Colonic mucosa (tissue), 4 donors: ENCODE results near the gene LHX4. TPM values are rescaled to one million over a fixed set of nuclear protein-coding genes. Genes with fewer than 3 reads are reported as not detected.

Source experiments
- DNase-seq: peaks from one replicate; pipeline ENCODE4 v3.0.0-alpha.2; 2020
- H3K27ac ChIP-seq: fragments of 200-600 bp; one replicate; pipeline ENCODE4 v1.8.0; 2021
- H3K27me3 ChIP-seq: fragments of 200-600 bp; one replicate; pipeline ENCODE4 v1.8.0; 2021
- H3K36me3 ChIP-seq: fragments of 200-600 bp; one replicate; pipeline ENCODE4 v1.8.0; 2021
- H3K4me1 ChIP-seq: fragments of 200-600 bp; one replicate; pipeline ENCODE4 v1.8.0; 2021; ENCODE audit warnings: mild to moderate bottlenecking
- H3K4me3 ChIP-seq: fragments of 200-600 bp; one replicate; pipeline ENCODE4 v1.8.0; 2021
- H3K9ac ChIP-seq, 2 donors: one replicate each; pipeline ENCODE4 v1.7.0; 2013; ENCODE audit warnings: control low read depth in 2 of 2, low read depth in 2 of 2, low read length in 2 of 2
- H3K9me3 ChIP-seq: fragments of 200-600 bp; one replicate; pipeline ENCODE4 v1.8.0; 2021
- intact Hi-C: fragments of 100-400 bp; cut with DNase I; formaldehyde crosslinking; loops from one replicate; pipeline ENCODE4 v1.14.1; 2022
- total RNA-seq, 2 donors: library from RNA; stranded (reverse); fragmentation: NEBNext Ultra II Directional in 1 of 2; extraction: Animal tissue kit (Norgen Biotek cat#: 25700) in 1 of 2; gene quantifications; one replicate each; pipeline ENCODE4 v1.2.1, GENCODE V29; 2021
- TF ChIP-seq, protein P1 (sequence below): fragments of 200-600 bp; IDR thresholded peaks from one replicate; pipeline ENCODE4 v1.8.0; 2022; ENCODE audit warnings: antibody characterized with exemption, mild to moderate bottlenecking
- donor health status: healthy.
- donor health status: DM: no; HTN: no; CAD: no.
- donor health status: DM: no; HTN: no; CAD: no.

LHX4 gene
- total RNA-seq, 2 donors from 2014 or later, result 0.74 to 0.77 TPM

DNA sequence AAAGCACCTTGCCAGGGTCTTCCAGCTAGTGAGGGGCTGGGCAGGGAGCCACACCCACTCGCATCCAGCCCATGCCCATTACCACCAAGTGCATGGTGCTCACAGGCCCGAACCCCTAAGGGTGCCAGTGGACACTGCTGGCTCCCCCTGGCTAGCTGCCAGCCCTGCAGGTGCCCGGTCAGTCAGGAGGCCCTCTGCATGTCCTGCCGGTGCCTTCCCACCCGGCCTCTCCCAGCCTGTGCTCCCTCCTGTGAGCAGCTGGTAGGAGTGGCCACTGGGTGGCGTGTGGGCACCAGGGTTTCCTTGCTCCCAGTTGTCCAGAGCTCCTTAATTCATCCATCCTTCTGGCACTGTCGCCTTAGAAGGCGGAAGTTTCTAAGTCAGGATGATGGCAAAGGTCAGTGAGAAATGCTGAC lies 42.0 kb upstream of the LHX4 start:
- Histone ChIP-seq H3K4me3 (no peak overlapping the region), H3K27me3 (no peaks in the 10 kb centered on the region), H3K9ac (no peak overlapping the region), H3K27ac (no peak overlapping the region), H3K9me3 (no peaks in the 10 kb centered on the region), H3K36me3 (peaks cover 14% of the 10 kb centered on the region), H3K4me1 (no peaks in the 10 kb centered on the region)
- TF ChIP-seq, protein P1, sequence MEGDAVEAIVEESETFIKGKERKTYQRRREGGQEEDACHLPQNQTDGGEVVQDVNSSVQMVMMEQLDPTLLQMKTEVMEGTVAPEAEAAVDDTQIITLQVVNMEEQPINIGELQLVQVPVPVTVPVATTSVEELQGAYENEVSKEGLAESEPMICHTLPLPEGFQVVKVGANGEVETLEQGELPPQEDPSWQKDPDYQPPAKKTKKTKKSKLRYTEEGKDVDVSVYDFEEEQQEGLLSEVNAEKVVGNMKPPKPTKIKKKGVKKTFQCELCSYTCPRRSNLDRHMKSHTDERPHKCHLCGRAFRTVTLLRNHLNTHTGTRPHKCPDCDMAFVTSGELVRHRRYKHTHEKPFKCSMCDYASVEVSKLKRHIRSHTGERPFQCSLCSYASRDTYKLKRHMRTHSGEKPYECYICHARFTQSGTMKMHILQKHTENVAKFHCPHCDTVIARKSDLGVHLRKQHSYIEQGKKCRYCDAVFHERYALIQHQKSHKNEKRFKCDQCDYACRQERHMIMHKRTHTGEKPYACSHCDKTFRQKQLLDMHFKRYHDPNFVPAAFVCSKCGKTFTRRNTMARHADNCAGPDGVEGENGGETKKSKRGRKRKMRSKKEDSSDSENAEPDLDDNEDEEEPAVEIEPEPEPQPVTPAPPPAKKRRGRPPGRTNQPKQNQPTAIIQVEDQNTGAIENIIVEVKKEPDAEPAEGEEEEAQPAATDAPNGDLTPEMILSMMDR, result peak; percentile 44
- intact Hi-C loops, result loop anchor here (5.0 kb wide), 2 partner anchors 229 to 294 kb away; no protein-coding TSS in a partner anchor
- DNase-seq, result peak; percentile 71

DNA sequence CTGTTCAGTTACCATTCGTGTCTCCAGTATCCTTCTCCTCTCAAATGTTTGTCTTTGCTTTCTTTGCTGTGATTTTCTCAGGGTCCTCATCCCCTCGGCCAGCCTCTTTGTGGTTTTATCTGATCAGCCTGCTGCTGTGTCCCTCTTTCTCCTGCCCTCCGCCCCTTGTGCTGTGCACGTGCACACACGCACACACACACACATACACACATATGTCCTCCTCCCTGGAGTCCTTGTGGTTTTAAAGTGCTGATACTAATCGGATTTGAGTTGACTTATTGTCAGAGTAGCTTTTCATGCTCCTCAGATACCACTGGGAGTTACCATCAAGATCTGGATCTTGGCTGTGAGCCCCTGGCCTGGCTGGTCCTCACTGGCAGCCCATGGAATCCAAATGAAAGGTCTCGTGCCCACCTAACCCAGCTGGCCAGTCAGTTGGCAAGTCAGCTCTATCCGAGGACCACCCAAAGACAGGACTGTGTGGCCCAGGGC lies 41.3 kb upstream of the LHX4 start:
- H3K4me1 ChIP-seq, result no peaks in the 10 kb centered on the region
- H3K9ac ChIP-seq, result no peak overlapping the region
- DNase-seq, result no peak
- H3K9me3 ChIP-seq, result no peaks in the 10 kb centered on the region
- H3K36me3 ChIP-seq, result peaks cover 13% of the 10 kb centered on the region
- H3K4me3 ChIP-seq, result no peak overlapping the region
- H3K27ac ChIP-seq, result no peak overlapping the region
- no peaks in the 10 kb centered on the region for H3K27me3 ChIP-seq
- intact Hi-C loops, result loop anchor here (5.0 kb wide), 2 partner anchors 229 to 294 kb away; no protein-coding TSS in a partner anchor
- TF ChIP-seq, protein P1, result no peak

DNA sequence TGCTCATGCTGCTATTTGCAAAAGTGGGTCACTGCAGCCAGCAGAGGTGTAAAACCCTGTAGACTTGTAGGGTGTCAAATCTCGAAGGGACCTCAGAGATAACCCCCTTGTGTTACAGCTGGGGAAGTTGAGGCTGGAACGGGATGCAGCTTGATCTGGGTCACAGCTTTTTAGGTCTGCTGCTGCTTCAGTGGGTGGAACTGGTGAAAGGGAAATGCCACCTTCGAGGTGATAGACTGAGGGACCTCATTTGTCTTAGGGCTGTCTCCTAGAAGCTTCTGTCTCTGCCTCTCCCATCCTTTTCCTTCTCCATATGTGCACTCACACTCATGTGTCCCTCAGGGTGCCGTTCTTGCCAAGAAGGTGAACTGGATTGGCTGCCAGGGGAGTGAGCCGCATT lies 40.0 kb upstream of the LHX4 start:
- H3K36me3 ChIP-seq, result peaks cover 6% of the 10 kb centered on the region
- no peak overlapping the region for H3K4me3 ChIP-seq
- H3K9me3 ChIP-seq, result no peaks in the 10 kb centered on the region
- no peak for DNase-seq
- TF ChIP-seq, protein P1, result no peak
- H3K27ac ChIP-seq, result no peak overlapping the region
- no peaks in the 10 kb centered on the region for H3K27me3 ChIP-seq
- intact Hi-C loops, result no loop called here
- H3K9ac ChIP-seq, result no peak overlapping the region
- H3K4me1 ChIP-seq, result no peaks in the 10 kb centered on the region

DNA sequence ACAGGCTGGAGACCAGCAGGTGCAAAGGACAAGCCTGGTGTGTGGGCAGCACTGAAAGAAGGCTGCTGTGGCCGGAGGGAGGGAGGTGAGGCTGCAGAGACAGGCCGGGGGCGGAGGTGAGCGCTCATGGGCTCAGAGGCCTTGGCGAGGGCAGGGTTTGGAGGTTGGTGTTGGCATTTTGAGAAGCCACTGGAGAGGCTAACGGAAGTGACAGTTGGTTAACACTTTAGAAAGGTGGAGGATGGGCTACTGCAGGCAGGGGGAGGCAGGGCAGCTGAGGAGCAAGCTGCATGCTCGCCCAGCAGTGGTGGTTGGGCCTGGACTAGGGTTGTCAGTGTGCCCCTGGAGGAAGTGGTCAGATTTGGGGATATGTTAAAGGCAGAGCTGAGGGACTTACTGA lies 37.9 kb upstream of the LHX4 start:
- peaks cover 10% of the 10 kb centered on the region for H3K36me3 ChIP-seq
- TF ChIP-seq, protein P1, result no peak
- no peaks in the 10 kb centered on the region for H3K4me1 ChIP-seq
- H3K27me3 ChIP-seq, result no peaks in the 10 kb centered on the region
- no peaks in the 10 kb centered on the region for H3K9me3 ChIP-seq
- DNase-seq, result no peak
- H3K4me3 ChIP-seq, result no peak overlapping the region
- no peak overlapping the region for H3K9ac ChIP-seq
- no peak overlapping the region for H3K27ac ChIP-seq
- intact Hi-C loops, result no loop called here

DNA sequence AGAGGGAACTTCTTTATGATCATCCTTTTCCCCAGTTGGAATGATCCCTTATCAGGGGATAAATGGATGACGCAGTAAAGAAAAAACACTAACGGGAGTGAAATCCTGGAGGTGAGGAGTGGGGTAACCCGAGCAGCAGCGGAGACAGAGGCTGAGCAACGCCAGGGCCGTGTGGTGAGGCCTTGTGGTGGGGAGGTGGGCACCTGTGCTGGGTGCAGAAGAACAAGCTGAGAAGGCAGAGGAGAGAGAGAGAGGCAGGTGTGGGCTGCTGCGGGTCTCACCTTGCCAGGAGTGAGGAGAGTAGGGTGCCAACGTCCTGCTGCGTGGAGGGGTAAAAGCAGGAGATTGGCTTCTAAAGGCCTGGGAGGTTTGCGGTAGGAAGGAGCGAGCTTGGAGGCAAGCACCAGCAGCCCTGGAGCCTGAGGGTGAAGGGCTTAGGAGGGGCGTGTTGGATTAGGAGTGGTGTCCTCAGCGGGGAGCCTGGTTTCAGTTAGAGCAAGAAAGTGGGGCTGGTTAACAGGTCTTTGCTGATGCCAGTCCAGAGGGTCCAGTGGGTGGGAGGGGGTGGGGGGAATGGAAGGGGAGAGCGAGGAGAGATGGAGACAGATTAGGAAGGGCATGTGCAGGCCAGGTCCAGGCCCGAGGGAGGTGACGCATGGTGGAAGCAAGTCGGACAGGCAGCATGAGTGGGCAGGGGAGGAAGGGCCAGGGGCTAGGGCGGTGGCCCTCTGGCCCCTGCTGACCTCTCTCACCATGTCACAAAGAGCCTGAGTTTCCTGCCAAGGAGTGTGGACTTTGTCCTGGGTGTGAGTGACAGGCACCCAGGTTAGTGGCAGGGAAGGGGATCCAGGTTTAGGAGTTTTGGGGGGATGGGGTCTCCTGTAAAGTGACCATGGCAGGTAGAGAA lies 36.7 kb upstream of the LHX4 start:
- no peak overlapping the region for H3K27ac ChIP-seq
- intact Hi-C loops, result no loop called here
- TF ChIP-seq, protein P1, result no peak

More for the DNA sequence above, 36.7 kb upstream of the LHX4 start:
- DNase-seq, result peak; percentile 61
- Histone ChIP-seq H3K9me3 (no peaks in the 10 kb centered on the region), H3K36me3 (peaks cover 10% of the 10 kb centered on the region), H3K4me3 (no peak overlapping the region), H3K9ac (no peak overlapping the region), H3K27me3 (no peaks in the 10 kb centered on the region), H3K4me1 (no peaks in the 10 kb centered on the region)
